Osteoblast (primary cell): ENCODE results near the gene IMP3. TPM values are rescaled to one million over a fixed set of nuclear protein-coding genes. Genes with fewer than 3 reads are reported as not detected.

Experiments used
- DNase-seq: peaks from one replicate; pipeline ENCODE4 v3.0.0; 2011; ENCODE audit warnings: low spot score, mixed read lengths; ENCODE audit not compliant: insufficient read length; ENCODE audit errors: missing footprints
- H2AFZ ChIP-seq: 2 replicates; pipeline ENCODE4 v1.6.0; 2011; ENCODE audit warnings: mild to moderate bottlenecking, low read length
- H3K27ac ChIP-seq: 2 replicates; pipeline ENCODE4 v1.5.1; 2011; ENCODE audit warnings: mild to moderate bottlenecking, low read depth, low read length, moderate library complexity
- H3K27me3 ChIP-seq: 2 replicates; pipeline ENCODE4 v1.6.0; 2012; ENCODE audit warnings: mild to moderate bottlenecking, control low read depth, inconsistent platforms, low read length, moderate library complexity; ENCODE audit not compliant: insufficient read depth
- H3K36me3 ChIP-seq: 2 replicates; pipeline ENCODE4 v1.5.1; 2011; ENCODE audit warnings: mild to moderate bottlenecking, low read length, control low read depth, moderate library complexity; ENCODE audit not compliant: insufficient read depth
- H3K4me1 ChIP-seq: 2 replicates; pipeline ENCODE4 v1.5.1; 2011; ENCODE audit warnings: mild to moderate bottlenecking, low read length, control low read depth, moderate library complexity; ENCODE audit not compliant: insufficient read depth
- H3K4me2 ChIP-seq: 2 replicates; pipeline ENCODE4 v1.6.0; 2011; ENCODE audit warnings: mild to moderate bottlenecking, low read length; ENCODE audit not compliant: insufficient read depth
- H3K4me3 ChIP-seq: fragments of 200-600 bp; sonication (generic); 3 replicates; pipeline ENCODE4 v1.5.1; 2012; ENCODE audit warnings: mild to moderate bottlenecking, low read length, inconsistent platforms; ENCODE audit not compliant: insufficient read depth
- H3K79me2 ChIP-seq: 2 replicates; pipeline ENCODE4 v1.6.0; 2012; ENCODE audit warnings: mild to moderate bottlenecking, low read length, control low read depth, inconsistent platforms; ENCODE audit not compliant: insufficient read depth
- H3K9me3 ChIP-seq: 2 replicates; pipeline ENCODE4 v1.5.1; 2011; ENCODE audit warnings: low read depth, low read length, control low read depth
- H4K20me1 ChIP-seq: 2 replicates; pipeline ENCODE4 v1.6.0; 2012; ENCODE audit warnings: mild to moderate bottlenecking, low read length, control low read depth; ENCODE audit not compliant: insufficient read depth
- total RNA-seq: library from RNA; depleted of rRNA; stranded (reverse); fragments of >200 nt; gene quantifications from 2 replicates; pipeline ENCODE4 v1.2.3, GENCODE V29; 2012
- TF ChIP-seq, protein P1 (sequence below): IDR thresholded peaks from 2 replicates; pipeline ENCODE4 v1.5.1; 2011; ENCODE audit warnings: mild to moderate bottlenecking, low read depth, low read length, moderate library complexity; ENCODE audit errors: extremely low read depth

IMP3 gene
- total RNA-seq, 1 donor: 64.4 TPM

DNA sequence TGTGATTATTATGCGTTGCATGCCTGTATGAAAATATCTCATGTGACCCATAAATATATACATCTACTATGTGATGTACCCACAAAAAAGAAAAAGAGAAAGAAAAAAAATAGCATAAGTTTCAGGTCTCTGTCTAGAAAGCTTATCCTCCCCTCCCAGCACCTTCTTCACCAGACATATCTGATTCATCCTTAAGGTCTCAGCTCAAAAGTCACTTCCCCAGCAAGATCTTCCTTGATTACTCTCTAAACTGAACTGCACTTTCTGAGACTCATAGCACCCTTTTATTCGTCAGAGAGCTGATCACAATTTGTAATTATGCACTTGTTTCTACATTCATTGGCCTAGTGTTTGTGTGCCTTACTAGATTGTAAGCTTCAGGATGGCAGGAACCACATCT is 49.8 kb downstream of the IMP3 start:
- H3K27ac ChIP-seq: no peak overlapping the region

More for the DNA sequence above, 49.8 kb downstream of the IMP3 start:
- H3K9me3 ChIP-seq: no peaks in the 10 kb centered on the region
- no peak overlapping the region for H3K4me3 ChIP-seq
- H3K36me3 ChIP-seq: peaks cover 16% of the 10 kb centered on the region
- no peaks in the 10 kb centered on the region for H4K20me1 ChIP-seq
- no peaks in the 10 kb centered on the region for H3K79me2 ChIP-seq
- DNase-seq: no peak
- H3K27me3 ChIP-seq: no peaks in the 10 kb centered on the region
- H3K4me2 ChIP-seq: no peak overlapping the region
- H2AFZ ChIP-seq: no peak overlapping the region
- TF ChIP-seq, protein P1, sequence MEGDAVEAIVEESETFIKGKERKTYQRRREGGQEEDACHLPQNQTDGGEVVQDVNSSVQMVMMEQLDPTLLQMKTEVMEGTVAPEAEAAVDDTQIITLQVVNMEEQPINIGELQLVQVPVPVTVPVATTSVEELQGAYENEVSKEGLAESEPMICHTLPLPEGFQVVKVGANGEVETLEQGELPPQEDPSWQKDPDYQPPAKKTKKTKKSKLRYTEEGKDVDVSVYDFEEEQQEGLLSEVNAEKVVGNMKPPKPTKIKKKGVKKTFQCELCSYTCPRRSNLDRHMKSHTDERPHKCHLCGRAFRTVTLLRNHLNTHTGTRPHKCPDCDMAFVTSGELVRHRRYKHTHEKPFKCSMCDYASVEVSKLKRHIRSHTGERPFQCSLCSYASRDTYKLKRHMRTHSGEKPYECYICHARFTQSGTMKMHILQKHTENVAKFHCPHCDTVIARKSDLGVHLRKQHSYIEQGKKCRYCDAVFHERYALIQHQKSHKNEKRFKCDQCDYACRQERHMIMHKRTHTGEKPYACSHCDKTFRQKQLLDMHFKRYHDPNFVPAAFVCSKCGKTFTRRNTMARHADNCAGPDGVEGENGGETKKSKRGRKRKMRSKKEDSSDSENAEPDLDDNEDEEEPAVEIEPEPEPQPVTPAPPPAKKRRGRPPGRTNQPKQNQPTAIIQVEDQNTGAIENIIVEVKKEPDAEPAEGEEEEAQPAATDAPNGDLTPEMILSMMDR: no peak
- H3K4me1 ChIP-seq: no peaks in the 10 kb centered on the region

Other genes with a start within 250 kb of the IMP3 start
- gene SIN3A, start 188.5 kb downstream of the IMP3 start, total RNA-seq: 34.5 and 36.2 TPM in 2 replicates
- gene PTPN9, start 60.9 kb downstream of the IMP3 start, total RNA-seq: 23.9 and 24.2 TPM in 2 replicates
- 30.4 and 30.9 TPM in 2 replicates for gene SNUPN, start 14.5 kb downstream of the IMP3 start, total RNA-seq
- gene SNX33, start 7.7 kb upstream of the IMP3 start, total RNA-seq: 38.0 and 39.8 TPM in 2 replicates
- 11.5 and 20.3 TPM in 2 replicates for gene CSPG4, start 72.6 kb upstream of the IMP3 start, total RNA-seq
- gene UBE2Q2, start 203.2 kb upstream of the IMP3 start, total RNA-seq: 66.2 and 67.2 TPM in 2 replicates